NCI-H524 treated with DMSO at 0.1 percent for 48 hours (cell line): ENCODE data around the gene PRPSAP2.
"Not testable (repeated sequence)": the region's sequence is repeated elsewhere in the genome, so short reads cannot be mapped to it uniquely, and the experiment has no call there.

Experiments
- DNase-seq: peaks from one replicate; lab custom pipeline; 2025; lab: John Stamatoyannopoulos, UW

The PRPSAP2 gene

DNA sequence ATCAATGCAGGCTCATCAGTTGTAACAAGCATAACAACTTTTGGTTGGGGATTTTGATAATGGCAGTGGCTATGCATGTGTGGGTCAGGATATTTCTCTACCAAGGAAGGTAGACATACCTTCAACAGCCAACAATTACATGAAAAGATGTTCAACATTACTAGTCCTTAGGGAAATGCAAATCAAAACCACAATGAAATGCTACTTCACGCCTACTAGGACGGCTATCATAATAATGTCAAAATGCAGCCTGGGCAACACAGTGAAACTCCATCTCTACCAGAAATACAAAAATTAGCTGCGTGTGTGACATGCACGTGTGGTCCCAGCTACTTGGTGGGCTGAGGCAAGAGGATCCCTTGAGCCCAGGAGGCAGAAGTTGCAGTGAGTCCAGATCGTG lies 86.7 kb downstream of the PRPSAP2 start:
- DNase-seq: no peak

DNA sequence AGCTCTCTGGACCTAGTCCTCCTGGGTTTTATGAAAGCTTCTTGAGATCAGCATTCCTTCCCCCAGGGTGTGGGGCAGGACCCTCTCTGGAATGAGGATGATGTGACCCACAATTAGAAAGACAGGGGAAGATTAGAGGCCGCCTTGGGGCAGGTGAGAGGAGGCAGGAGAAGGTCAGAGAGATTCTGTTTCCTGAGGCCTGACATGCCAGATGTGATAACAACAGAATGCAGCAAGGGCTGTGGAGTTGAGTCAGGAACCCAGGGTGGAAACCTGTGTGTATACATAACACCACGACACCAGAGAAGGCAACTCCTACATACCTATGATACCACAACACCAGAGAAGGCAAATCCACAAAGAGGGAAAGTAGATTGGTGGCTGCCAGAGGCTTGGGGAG lies 88.6 kb downstream of the PRPSAP2 start:
- DNase-seq: no peak

DNA sequence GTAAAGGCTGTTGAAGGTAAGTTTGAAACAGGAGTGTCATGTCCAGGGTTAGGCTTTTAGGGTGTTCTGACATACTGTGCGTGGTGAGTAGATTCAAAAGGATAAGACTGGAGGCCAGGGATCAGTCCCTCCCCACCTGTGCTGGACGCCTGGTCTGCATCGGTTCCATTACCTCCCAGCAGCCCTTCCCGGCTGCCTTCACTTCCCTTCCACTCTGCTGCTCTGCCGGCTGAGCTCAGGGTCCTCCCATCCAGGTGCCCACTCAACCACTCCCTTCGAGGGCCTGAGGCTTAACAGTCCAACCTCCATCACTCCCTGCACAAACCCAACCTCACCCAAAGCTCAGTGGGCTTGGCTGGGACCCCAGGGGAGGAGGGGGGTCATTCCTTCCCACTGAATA lies 89.9 kb downstream of the PRPSAP2 start:
- DNase-seq: no peak

GRCh38 chr17:18948476-18949006 lies 90.6 kb downstream of the PRPSAP2 start:
- DNase-seq: no peak

DNA sequence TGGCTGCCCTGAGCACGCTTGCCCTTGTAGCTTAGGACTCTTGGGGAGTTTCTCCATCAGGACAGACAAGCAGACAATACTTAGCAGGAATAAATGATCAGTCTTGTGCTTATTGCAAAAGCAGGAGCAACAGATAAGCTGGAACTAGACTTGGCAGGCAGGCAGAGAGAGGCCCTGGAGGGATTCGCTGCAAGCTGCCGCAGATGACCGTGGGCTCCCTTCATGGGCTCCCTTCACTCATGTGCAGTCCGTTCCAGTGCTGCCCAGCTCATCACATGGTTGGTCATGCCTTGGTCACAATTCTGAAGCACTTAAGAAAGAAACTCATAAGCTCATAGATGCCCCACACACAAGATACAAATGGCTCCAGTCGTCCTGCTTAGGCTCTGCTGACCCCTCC lies 91.6 kb downstream of the PRPSAP2 start:
- no peak for DNase-seq

GRCh38 chr17:18950346-18950745 lies 92.4 kb downstream of the PRPSAP2 start:
- no peak for DNase-seq

GRCh38 chr17:18950944-18951905 lies 93.3 kb downstream of the PRPSAP2 start:
- no peak for DNase-seq

GRCh38 chr17:18951941-18952842 lies 94.3 kb downstream of the PRPSAP2 start, which contains the start of gene SLC5A10:
Gene SLC5A10 (plus strand): TSS chr17:18952165. CDS start chr17:18952206, 41 bp downstream.
- DNase-seq: no peak

GRCh38 chr17:18953231-18953728 lies 95.3 kb downstream of the PRPSAP2 start:
- no peak for DNase-seq

GRCh38 chr17:18954321-18954720 lies 96.4 kb downstream of the PRPSAP2 start:
- DNase-seq: no peak

GRCh38 chr17:18955009-18955408 lies 97.1 kb downstream of the PRPSAP2 start:
- no peak for DNase-seq

- not testable (repeated sequence) for DNase-seq
Measured at GRCh38 chr17:18956021-18956420, 98.1 kb downstream of the PRPSAP2 start.

DNA sequence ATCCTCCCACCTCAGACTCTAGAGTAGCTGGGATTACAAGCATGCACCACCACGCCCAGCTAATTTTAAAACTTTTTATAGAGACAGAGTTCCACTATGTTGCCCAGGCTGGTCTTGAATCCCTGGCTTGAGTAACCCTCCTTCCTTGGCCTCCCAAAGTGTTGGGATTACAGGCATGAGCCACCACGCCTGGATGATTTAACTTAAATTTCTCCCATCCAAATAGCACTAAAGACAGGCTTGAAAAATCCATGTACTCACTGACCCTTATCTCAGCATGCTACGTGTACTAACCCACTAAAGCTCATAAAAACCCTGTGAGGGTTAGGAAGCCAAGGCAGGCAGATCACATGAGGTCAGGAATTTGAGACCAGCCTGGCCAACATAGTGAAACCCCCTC lies 98.7 kb downstream of the PRPSAP2 start:
- no peak for DNase-seq

DNA sequence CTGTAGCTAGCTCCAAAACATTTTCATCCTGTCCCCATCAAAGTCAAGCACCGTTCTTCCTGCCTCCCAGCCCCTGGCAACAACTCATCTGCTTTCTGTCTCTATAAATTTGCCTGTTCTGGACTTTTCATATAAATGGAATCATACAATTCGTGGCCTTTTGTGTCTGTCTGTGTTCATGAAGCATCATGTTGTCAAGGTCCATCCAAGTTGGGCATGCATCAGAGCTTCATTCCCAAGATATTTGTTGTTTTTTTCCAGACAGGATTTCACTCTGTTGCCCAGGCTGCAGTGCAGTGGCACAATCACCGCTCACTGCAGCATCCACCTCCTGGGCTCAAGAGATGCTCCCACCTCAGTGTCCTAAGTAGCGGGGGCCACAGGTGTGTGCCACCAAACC lies 99.9 kb downstream of the PRPSAP2 start:
- DNase-seq: no peak

- DNase-seq: no peak
Measured at GRCh38 chr17:18958611-18959010, 100.7 kb downstream of the PRPSAP2 start.

DNA sequence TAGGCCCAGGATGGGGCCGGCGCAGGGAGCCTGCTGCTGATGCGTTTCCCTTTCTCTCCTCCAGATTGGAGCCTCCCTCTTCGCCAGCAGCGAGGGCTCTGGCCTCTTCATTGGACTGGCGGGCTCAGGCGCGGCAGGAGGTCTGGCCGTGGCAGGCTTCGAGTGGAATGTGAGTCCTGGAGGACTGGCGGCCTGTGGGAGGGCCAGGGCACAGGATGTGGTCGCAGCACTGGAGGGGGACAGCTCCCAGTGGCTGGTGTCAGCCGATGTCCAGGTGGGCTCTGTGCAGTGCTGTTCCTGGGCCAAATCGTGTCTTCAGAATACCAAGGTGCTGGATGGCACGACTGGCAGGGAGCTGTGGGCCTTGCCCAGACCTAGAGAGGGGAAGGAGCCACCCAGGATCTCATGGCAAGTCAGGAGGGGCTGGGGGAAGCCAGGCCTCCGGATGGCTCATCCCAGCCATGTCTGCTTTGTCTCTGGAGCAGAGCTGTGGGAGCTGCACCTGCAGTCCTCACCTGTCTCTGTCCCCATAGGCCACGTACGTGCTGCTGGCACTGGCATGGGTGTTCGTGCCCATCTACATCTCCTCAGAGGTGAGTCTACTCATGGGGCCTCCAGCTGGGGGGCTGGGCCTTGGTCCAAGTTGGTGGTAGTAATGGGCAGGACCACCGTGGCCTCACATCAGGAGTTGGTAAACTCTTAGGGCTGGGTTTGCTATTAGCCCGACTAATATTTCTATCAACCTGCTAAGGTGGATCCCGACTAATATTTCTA lies 101.3 kb downstream of the PRPSAP2 start:
- DNase-seq: no peak

DNA sequence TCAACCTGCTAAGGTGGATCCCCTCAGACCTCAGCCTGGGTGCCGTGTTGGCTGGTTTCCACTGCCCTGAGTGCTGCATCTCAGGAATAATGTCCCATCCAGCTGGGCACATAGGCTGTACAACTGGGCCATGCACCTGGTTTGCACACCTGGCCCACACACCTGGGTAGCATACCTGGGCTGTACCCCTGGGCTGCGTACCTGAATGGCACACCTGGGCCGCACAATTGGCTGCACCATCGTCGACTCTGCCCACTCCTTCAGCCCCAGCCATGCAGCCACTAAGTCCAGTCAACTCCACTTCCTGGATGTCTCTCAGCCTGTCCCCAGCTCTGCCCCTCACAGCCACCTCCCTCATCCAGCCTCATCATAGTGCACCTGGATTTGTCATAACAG lies 101.9 kb downstream of the PRPSAP2 start:
- no peak for DNase-seq

DNA sequence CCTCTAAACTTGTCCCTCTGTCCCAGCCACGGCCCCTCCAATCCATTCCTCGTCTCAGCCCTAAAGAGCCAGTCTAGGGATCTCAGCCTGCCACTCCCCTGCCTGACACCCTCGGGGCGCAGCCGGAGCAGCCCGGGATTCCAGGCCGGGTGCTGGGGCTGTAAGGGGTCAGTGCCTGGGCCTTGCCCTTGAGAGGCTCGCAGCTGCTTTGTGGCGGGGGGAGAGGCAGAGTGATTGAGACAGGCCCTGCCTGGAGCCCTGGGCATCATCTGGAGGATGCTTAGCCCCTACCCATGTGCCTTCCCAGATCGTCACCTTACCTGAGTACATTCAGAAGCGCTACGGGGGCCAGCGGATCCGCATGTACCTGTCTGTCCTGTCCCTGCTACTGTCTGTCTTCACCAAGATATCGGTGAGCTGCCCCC lies 102.3 kb downstream of the PRPSAP2 start:
- DNase-seq: no peak

GRCh38 chr17:18960803-18961511 lies 103.0 kb downstream of the PRPSAP2 start:
- DNase-seq: no peak

GRCh38 chr17:18961634-18962493 lies 103.9 kb downstream of the PRPSAP2 start:
- no peak for DNase-seq
